WTC11 (cell line): ENCODE data around the gene FBXO47. TPM values are rescaled to one million over a fixed set of nuclear protein-coding genes. Genes with fewer than 3 reads are reported as not detected.

Source experiments
- ATAC-seq: fragments of 200-7000 bp; cut with Tn5 transposase; 2 replicates; pipeline ENCODE4 v1.10.0; 2021; ENCODE audit warnings: mild to moderate bottlenecking, moderate library complexity
- CTCF ChIA-PET: fragments of 300-600 bp; sonication (Branson Sonifier 250); formaldehyde crosslinking; loops from one replicate; lab custom pipeline; 2021; ENCODE audit warnings: antibody characterized with exemption; lab: Charles Lee
- POLR2A ChIA-PET: fragments of 350-600 bp; sonication (Branson Sonifier 250); formaldehyde crosslinking; loops from one replicate; lab custom pipeline; 2021; ENCODE audit warnings: antibody characterized with exemption; lab: Charles Lee
- DNase-seq: peaks from one replicate; pipeline ENCODE4 v3.0.0; 2021; ENCODE audit warnings: low spot score
- H3K27ac Mint-ChIP-seq: 2 replicates; pipeline ENCODE4 v1.8.0; 2021; ENCODE audit warnings: mixed read lengths
- H3K27me3 Mint-ChIP-seq: 2 replicates; pipeline ENCODE4 v1.8.0; 2021; ENCODE audit warnings: low read depth, mild to moderate bottlenecking, moderate library complexity, mixed read lengths
- H3K36me3 Mint-ChIP-seq: 2 replicates; pipeline ENCODE4 v1.8.0; 2021; ENCODE audit warnings: mixed read lengths
- H3K4me1 Mint-ChIP-seq: 2 replicates; pipeline ENCODE4 v1.8.0; 2022; ENCODE audit warnings: mixed read lengths
- H3K4me3 Mint-ChIP-seq: 2 replicates; pipeline ENCODE4 v1.8.0; 2021; ENCODE audit warnings: mild to moderate bottlenecking, moderate library complexity, mixed read lengths
- H3K9me3 Mint-ChIP-seq: 2 replicates; pipeline ENCODE4 v1.8.0; 2021; ENCODE audit warnings: mixed read lengths
- ATF6 ChIP-seq: sonication (generic); formaldehyde crosslinking; IDR thresholded peaks from 2 replicates; pipeline ENCODE4 v1.8.1; 2023; ENCODE audit warnings: mild to moderate bottlenecking, missing genetic modification reagents
- CDX4 ChIP-seq: fragments of 250-450 bp; sonication (Bioruptor Pico); IDR thresholded peaks from 2 replicates; pipeline ENCODE4 v1.9.0; 2021; ENCODE audit warnings: moderate library complexity, mild to moderate bottlenecking, inconsistent platforms, borderline replicate concordance
- CREB1 ChIP-seq: sonication (generic); formaldehyde crosslinking; IDR thresholded peaks from 2 replicates; pipeline ENCODE4 v1.8.0; 2023; ENCODE audit warnings: mild to moderate bottlenecking, missing genetic modification reagents
- CREM ChIP-seq: sonication (generic); formaldehyde crosslinking; IDR thresholded peaks from 2 replicates; pipeline ENCODE4 v1.8.1; 2022; ENCODE audit warnings: mild to moderate bottlenecking, missing genetic modification reagents, moderate library complexity
- CTCF ChIP-seq: fragments of 200-600 bp; IDR thresholded peaks from 2 replicates; pipeline ENCODE4 v1.8.0; 2022; ENCODE audit warnings: antibody characterized with exemption
- FOXJ3 ChIP-seq: sonication (generic); formaldehyde crosslinking; IDR thresholded peaks from 2 replicates; pipeline ENCODE4 v1.9.0; 2021; ENCODE audit warnings: missing genetic modification reagents, mild to moderate bottlenecking, borderline replicate concordance
- HMGA2 ChIP-seq: fragments of 250-450 bp; sonication (Bioruptor Pico); IDR thresholded peaks from 2 replicates; pipeline ENCODE4 v1.4.0; 2021; ENCODE audit warnings: mild to moderate bottlenecking, moderate library complexity
- HMGXB4 ChIP-seq: sonication (generic); formaldehyde crosslinking; IDR thresholded peaks from 2 replicates; pipeline ENCODE4 v1.8.1; 2023; ENCODE audit warnings: mild to moderate bottlenecking, moderate library complexity, missing genetic modification reagents
- SOX15 ChIP-seq: fragments of 250-450 bp; sonication (Bioruptor Pico); IDR thresholded peaks from 2 replicates; pipeline ENCODE4 v1.9.0; 2021; ENCODE audit warnings: mild to moderate bottlenecking
- TCF7 ChIP-seq: sonication (generic); formaldehyde crosslinking; IDR thresholded peaks from 2 replicates; pipeline ENCODE4 v1.8.0; 2022; ENCODE audit warnings: mild to moderate bottlenecking, low read depth, missing genetic modification reagents, moderate library complexity
- ZNF138 ChIP-seq: sonication (generic); formaldehyde crosslinking; conservative IDR thresholded peaks from 2 replicates; pipeline ENCODE4 v1.8.1; 2022; ENCODE audit warnings: mild to moderate bottlenecking, moderate library complexity, missing genetic modification reagents
- ZNF512 ChIP-seq: sonication (generic); formaldehyde crosslinking; IDR thresholded peaks from 2 replicates; pipeline ENCODE4 v1.8.1; 2022; ENCODE audit warnings: missing genetic modification reagents, borderline replicate concordance
- total RNA-seq: library from RNA; stranded (reverse); gene quantifications from 3 replicates; pipeline ENCODE4 v1.2.3, GENCODE V29; 2021

The FBXO47 gene
- total RNA-seq, 1 experiment from 2014 or later = not detected

- TF ChIP-seq CDX4 (CRISPR knock-in tag) = no peak
These were observed 17.5 kb upstream of the FBXO47 start (continued) for GRCh38 chr17:38984666-38985065.

- DNase-seq = peak; percentile 47
- H3K9me3 Mint-ChIP-seq = no peaks in the 10 kb centered on the region
- H3K27ac Mint-ChIP-seq = no peak overlapping the region
- no peaks in the 10 kb centered on the region for H3K36me3 Mint-ChIP-seq
- TF ChIP-seq ATF6 (CRISPR knock-in tag) (no peak), CTCF (peak; percentile 35; the same call in 1 of the 2 replicates)
- no peaks in the 10 kb centered on the region for H3K4me1 Mint-ChIP-seq
- H3K27me3 Mint-ChIP-seq = no peaks in the 10 kb centered on the region
- no peak overlapping the region for H3K4me3 Mint-ChIP-seq
- POLR2A ChIA-PET = interaction anchor here (0.6 to 1.0 kb wide), 2 partner anchors 78 to 170 kb away, joined by 3 to 4 read pairs; no protein-coding TSS in a partner anchor
- CTCF ChIA-PET = interaction anchor here (0.5 to 5.5 kb wide), 93 partner anchors 9 to 572 kb away, joined by 3 to 191 read pairs (median 6); partner anchors contain the start of genes ARL5C, FBXO47, LASP1 and LASP1NB
- ATAC-seq = peak; percentile 67
These were observed 15.9 kb upstream of the FBXO47 start for GRCh38 chr17:38982858-38983746.

- H3K27ac Mint-ChIP-seq = no peak overlapping the region
- no peaks in the 10 kb centered on the region for H3K36me3 Mint-ChIP-seq
- ATAC-seq (no peak), DNase-seq (no peak)
- POLR2A ChIA-PET = interaction anchor here (0.6 kb wide), 1 partner anchor 54 kb away, joined by 5 read pairs; no protein-coding TSS in a partner anchor
- H3K4me1 Mint-ChIP-seq = no peaks in the 10 kb centered on the region
- CTCF ChIA-PET = interaction anchor here (0.6 to 5.5 kb wide), 6 partner anchors 11 to 264 kb away, joined by 3 to 191 read pairs (median 46); partner anchors contain the start of genes ARL5C, LASP1NB and PLXDC1
- no peaks in the 10 kb centered on the region for H3K27me3 Mint-ChIP-seq
- no peak overlapping the region for H3K4me3 Mint-ChIP-seq
- no peaks in the 10 kb centered on the region for H3K9me3 Mint-ChIP-seq
- TF ChIP-seq TCF7 (CRISPR knock-in tag) (no peak), ZNF512 (no peak), FOXJ3 (CRISPR knock-in tag) (no peak), ZNF138 (CRISPR knock-in tag) (no peak), CREM (CRISPR knock-in tag) (no peak), HMGA2 (CRISPR knock-in tag) (no peak), SOX15 (CRISPR knock-in tag) (no peak), HMGXB4 (CRISPR knock-in tag) (no peak), CREB1 (CRISPR knock-in tag) (no peak), ATF6 (CRISPR knock-in tag) (no peak)
These were observed 14.4 kb upstream of the FBXO47 start for GRCh38 chr17:38981636-38982035.
